GM23338 (cell line): Measurements from ENCODE around the gene HHAT. TPM values are rescaled to one million over a fixed set of nuclear protein-coding genes. Genes with fewer than 3 reads are reported as not detected.

ENCODE experiments used
- ATAC-seq: fragments of 200-7000 bp; cut with Tn5 transposase; 3 replicates; pipeline ENCODE4 v1.9.1; 2020
- DNase-seq: peaks from one replicate; pipeline ENCODE4 v3.0.0-alpha.2; 2015; ENCODE audit warnings: low spot score
- H2AFZ ChIP-seq: fragments of 200-600 bp; sonication (generic); 2 replicates; pipeline ENCODE4 v1.8.0; 2016; ENCODE audit warnings: antibody characterized with exemption, mild to moderate bottlenecking, moderate library complexity
- H3F3A ChIP-seq: fragments of 200-600 bp; sonication (generic); replicated peaks from 2 replicates; pipeline ENCODE4 v1.8.0; 2017; ENCODE audit warnings: antibody characterized with exemption, mixed run types, low read depth
- H3K27ac ChIP-seq: fragments of 200-600 bp; sonication (generic); 2 replicates; pipeline ENCODE4 v1.6.1; 2016; ENCODE audit warnings: low read depth
- H3K27me3 ChIP-seq: fragments of 200-600 bp; sonication (generic); 2 replicates; pipeline ENCODE4 v1.8.0; 2016; ENCODE audit warnings: mild to moderate bottlenecking, mixed run types, moderate library complexity; ENCODE audit not compliant: insufficient read depth
- H3K36me3 ChIP-seq: fragments of 200-600 bp; sonication (generic); 2 replicates; pipeline ENCODE4 v1.8.0; 2016; ENCODE audit warnings: mild to moderate bottlenecking; ENCODE audit not compliant: insufficient read depth
- H3K4me1 ChIP-seq: fragments of 200-600 bp; sonication (generic); 2 replicates; pipeline ENCODE4 v1.8.0; 2016; ENCODE audit warnings: mild to moderate bottlenecking, moderate library complexity; ENCODE audit not compliant: insufficient read depth
- H3K4me2 ChIP-seq: fragments of 200-600 bp; sonication (generic); 2 replicates; pipeline ENCODE4 v1.7.1; 2017; ENCODE audit warnings: mixed run types
- H3K4me3 ChIP-seq: fragments of 200-600 bp; sonication (generic); 2 replicates; pipeline ENCODE4 v1.6.1; 2016; ENCODE audit warnings: mixed run types
- H3K79me2 ChIP-seq: fragments of 200-600 bp; sonication (generic); replicated peaks from 2 replicates; pipeline ENCODE4 v1.8.0; 2017; ENCODE audit warnings: mild to moderate bottlenecking; ENCODE audit not compliant: insufficient read depth
- H3K9me2 ChIP-seq: fragments of 200-600 bp; sonication (generic); 2 replicates; pipeline ENCODE4 v1.8.0; 2017; ENCODE audit not compliant: insufficient read depth
- H4K20me1 ChIP-seq: fragments of 200-600 bp; sonication (generic); replicated peaks from 2 replicates; pipeline ENCODE4 v1.8.0; 2017; ENCODE audit warnings: mild to moderate bottlenecking; ENCODE audit not compliant: insufficient read depth
- H3K27ac Mint-ChIP-seq: 2 replicates; pipeline ENCODE4 v1.8.0; 2020; ENCODE audit warnings: inconsistent platforms, mild to moderate bottlenecking, moderate library complexity, mixed read lengths
- H3K27me3 Mint-ChIP-seq: 3 replicates; pipeline ENCODE4 v1.8.0; 2022; ENCODE audit warnings: low read depth, mild to moderate bottlenecking, moderate library complexity, mixed read lengths, inconsistent platforms; ENCODE audit not compliant: insufficient read depth, poor library complexity
- H3K36me3 Mint-ChIP-seq: 3 replicates; pipeline ENCODE4 v1.8.0; 2021; ENCODE audit warnings: low read depth, mild to moderate bottlenecking, inconsistent platforms, moderate library complexity, mixed read lengths
- H3K4me1 Mint-ChIP-seq: 3 replicates; pipeline ENCODE4 v1.8.0; 2020; ENCODE audit warnings: mild to moderate bottlenecking, inconsistent platforms, mixed read lengths
- H3K4me3 Mint-ChIP-seq: 3 replicates; pipeline ENCODE4 v1.8.0; 2021; ENCODE audit warnings: moderate library complexity, mild to moderate bottlenecking, inconsistent platforms, mixed read lengths
- H3K9me3 Mint-ChIP-seq: 3 replicates; pipeline ENCODE4 v1.8.0; 2020; ENCODE audit warnings: moderate library complexity, mild to moderate bottlenecking, inconsistent platforms, mixed read lengths
- CREB1 ChIP-seq: fragments of 250-450 bp; sonication (Bioruptor Pico); IDR thresholded peaks from 2 replicates; pipeline ENCODE4 v1.5.0; 2020; ENCODE audit warnings: low read depth, mild to moderate bottlenecking, moderate library complexity
- CTCF ChIP-seq, 2 experiments: fragments of 200-600 bp in 1 of 2; sonication (generic) in 1 of 2; conservative IDR thresholded peaks; 2 replicates each; pipeline versions ENCODE4 v1.5.1 to v1.6.1; 2016 to 2017; ENCODE audit warnings: antibody characterized with exemption in 2 of 2, low read depth in 2 of 2, mild to moderate bottlenecking in 2 of 2, moderate library complexity in 1 of 2
- EZH2 ChIP-seq: fragments of 200-600 bp; sonication (generic); IDR thresholded peaks from one replicate; pipeline ENCODE4 v1.8.0; 2017; ENCODE audit warnings: antibody characterized with exemption, mild to moderate bottlenecking, low read depth; ENCODE audit not compliant: unreplicated experiment
- EZH2phosphoT487 ChIP-seq: fragments of 200-600 bp; sonication (generic); IDR thresholded peaks from one replicate; pipeline ENCODE4 v1.8.1; 2018; ENCODE audit warnings: antibody characterized with exemption; ENCODE audit not compliant: unreplicated experiment
- JUNB ChIP-seq: IDR thresholded peaks from one replicate; pipeline ENCODE4 v1.6.1; 2016; ENCODE audit warnings: antibody characterized with exemption; ENCODE audit not compliant: unreplicated experiment
- NANOG ChIP-seq: IDR thresholded peaks from 2 replicates; pipeline ENCODE4 v1.6.1; 2016; ENCODE audit warnings: antibody characterized with exemption, borderline replicate concordance
- POLR2AphosphoS5 ChIP-seq: IDR thresholded peaks from 2 replicates; pipeline ENCODE4 v1.6.1; 2016; ENCODE audit warnings: antibody characterized with exemption, low read depth
- REST ChIP-seq: IDR thresholded peaks from one replicate; pipeline ENCODE4 v1.6.1; 2018; ENCODE audit warnings: antibody characterized with exemption; ENCODE audit not compliant: unreplicated experiment
- STAT1 ChIP-seq: IDR thresholded peaks from one replicate; pipeline ENCODE4 v1.6.1; 2016; ENCODE audit warnings: antibody characterized with exemption; ENCODE audit not compliant: unreplicated experiment
- ZNF114 ChIP-seq: fragments of 250-450 bp; sonication (Bioruptor Pico); IDR thresholded peaks from 2 replicates; pipeline ENCODE4 v1.5.0; 2020; ENCODE audit warnings: mild to moderate bottlenecking, moderate library complexity
- ZNF331 ChIP-seq: fragments of 250-450 bp; sonication (Bioruptor Pico); IDR thresholded peaks from 2 replicates; pipeline ENCODE4 v1.5.0; 2020; ENCODE audit warnings: low read depth, mild to moderate bottlenecking, moderate library complexity
- ZNF462 ChIP-seq: fragments of 250-450 bp; sonication (Bioruptor Pico); IDR thresholded peaks from 2 replicates; pipeline ENCODE4 v1.5.0; 2020; ENCODE audit warnings: mild to moderate bottlenecking, moderate library complexity
- polyA plus RNA-seq: library from polyadenylated mRNA; unstranded; fragments of >200 nt; fragmentation: Nextera tagmentation; extraction: Ambion mirVana; gene quantifications from 2 replicates; pipeline ENCODE4 v1.2.1, GENCODE V29; 2016
- total RNA-seq: library from RNA; depleted of rRNA; stranded (reverse); fragments of >200 nt; shearing (Covaris generic); gene quantifications from 2 replicates; pipeline ENCODE4 v1.2.3, GENCODE V29; 2014

HHAT gene
- total and polyA plus RNA-seq, 2 experiments from 2014 or later = 0.11 to 0.66 TPM

- peaks cover 31% of the 10 kb centered on the region for H3K27me3 ChIP-seq
- peak overlapping the region; percentile 70 for H3K4me3 Mint-ChIP-seq
- H3K4me3 ChIP-seq = peak overlapping the region; percentile 79
- H3K36me3 Mint-ChIP-seq = no peaks in the 10 kb centered on the region
- H3K4me1 Mint-ChIP-seq = peaks cover 35% of the 10 kb centered on the region
- no peaks in the 10 kb centered on the region for H3K79me2 ChIP-seq
- H3K4me2 ChIP-seq = peak overlapping the region; percentile 90
- no peaks in the 10 kb centered on the region for H3K9me2 ChIP-seq
- no peaks in the 10 kb centered on the region for H3K36me3 ChIP-seq
- peak overlapping the region; percentile 94 for H2AFZ ChIP-seq
- H4K20me1 ChIP-seq = no peaks in the 10 kb centered on the region
- no peaks in the 10 kb centered on the region for H3K9me3 Mint-ChIP-seq
- peaks cover 18% of the 10 kb centered on the region for H3K27me3 Mint-ChIP-seq
- no peaks in the 10 kb centered on the region for H3F3A ChIP-seq
- ATAC-seq (peak; percentile 26; the same call in 1 of the 3 replicates), DNase-seq (no peak)
- TF ChIP-seq JUNB (no peak), EZH2 (no peak), EZH2phosphoT487 (no peak), NANOG (no peak), CTCF (conservative IDR thresholded peaks at IDR 0.05; ENCODE audit: low read depth in 2 of 2) (no peak), CREB1 (no peak), ZNF462 (CRISPR knock-in tag) (no peak), POLR2AphosphoS5 (no peak), ZNF114 (CRISPR knock-in tag) (no peak), STAT1 (no peak), REST (no peak), ZNF331 (CRISPR knock-in tag) (no peak)
- no peak overlapping the region for H3K27ac Mint-ChIP-seq
- peaks cover 24% of the 10 kb centered on the region for H3K4me1 ChIP-seq
- H3K27ac ChIP-seq = no peak overlapping the region
Observed at GRCh38 chr1:210291786-210292230, 36.9 kb upstream of the HHAT start.
